Measurements from ENCODE around the gene MRPL16. TPM values are rescaled to one million over a fixed set of nuclear protein-coding genes. Genes with fewer than 3 reads are reported as not detected.

Gene MRPL16
- total RNA-seq, 4 donors from 2014 or later: 47.9 to 58.6 (median 52.1) TPM

DNA sequence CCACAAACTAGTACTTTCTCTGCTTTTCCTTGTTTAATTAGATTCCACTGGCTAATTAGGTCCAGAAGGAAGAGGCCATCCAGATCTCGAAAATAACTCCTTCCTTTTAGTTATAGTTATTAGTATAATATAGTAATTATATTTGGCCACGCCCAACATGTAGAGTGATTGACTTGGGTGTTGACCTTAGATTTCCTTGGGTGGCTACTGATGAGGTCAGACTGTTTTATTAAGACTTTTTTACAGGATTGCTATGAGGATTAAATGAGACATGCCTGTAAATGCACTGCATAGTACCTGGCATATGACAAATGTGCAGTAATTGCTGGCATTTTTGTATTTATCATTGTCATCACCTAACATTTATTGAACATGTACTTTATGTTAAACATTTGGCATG is 28.5 kb downstream of the MRPL16 start:
- no peak overlapping the region for H3K27ac ChIP-seq (replicated peaks in 1 of 4)
- no peak for TF ChIP-seq EP300 (IDR thresholded peaks at IDR 0.05)
- TF ChIP-seq, protein P1, sequence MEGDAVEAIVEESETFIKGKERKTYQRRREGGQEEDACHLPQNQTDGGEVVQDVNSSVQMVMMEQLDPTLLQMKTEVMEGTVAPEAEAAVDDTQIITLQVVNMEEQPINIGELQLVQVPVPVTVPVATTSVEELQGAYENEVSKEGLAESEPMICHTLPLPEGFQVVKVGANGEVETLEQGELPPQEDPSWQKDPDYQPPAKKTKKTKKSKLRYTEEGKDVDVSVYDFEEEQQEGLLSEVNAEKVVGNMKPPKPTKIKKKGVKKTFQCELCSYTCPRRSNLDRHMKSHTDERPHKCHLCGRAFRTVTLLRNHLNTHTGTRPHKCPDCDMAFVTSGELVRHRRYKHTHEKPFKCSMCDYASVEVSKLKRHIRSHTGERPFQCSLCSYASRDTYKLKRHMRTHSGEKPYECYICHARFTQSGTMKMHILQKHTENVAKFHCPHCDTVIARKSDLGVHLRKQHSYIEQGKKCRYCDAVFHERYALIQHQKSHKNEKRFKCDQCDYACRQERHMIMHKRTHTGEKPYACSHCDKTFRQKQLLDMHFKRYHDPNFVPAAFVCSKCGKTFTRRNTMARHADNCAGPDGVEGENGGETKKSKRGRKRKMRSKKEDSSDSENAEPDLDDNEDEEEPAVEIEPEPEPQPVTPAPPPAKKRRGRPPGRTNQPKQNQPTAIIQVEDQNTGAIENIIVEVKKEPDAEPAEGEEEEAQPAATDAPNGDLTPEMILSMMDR (IDR thresholded peaks at IDR 0.05): no peak
- TF ChIP-seq POLR2AphosphoS5 (IDR thresholded peaks at IDR 0.05): no peak
- TF ChIP-seq POLR2A (IDR thresholded peaks at IDR 0.05; ENCODE audit: low read depth): no peak
- H3K4me1 ChIP-seq: peaks cover 0 to 11% (median 8%) of the 10 kb centered on the region in 4 donors
- no peaks in the 10 kb centered on the region for H3K27me3 ChIP-seq
- H3K36me3 ChIP-seq: peaks cover 0 to 29% (median 11%) of the 10 kb centered on the region in 4 donors
- H3K9me3 ChIP-seq: no peaks in the 10 kb centered on the region
- intact Hi-C loops (cut with DNase I): no loop called here
- no peak overlapping the region for H3K4me3 ChIP-seq
- 82% methylated on average over 2 of the region's 2 CpGs for WGBS
- no peak for DNase-seq (ENCODE audit: extremely low spot score)

DNA sequence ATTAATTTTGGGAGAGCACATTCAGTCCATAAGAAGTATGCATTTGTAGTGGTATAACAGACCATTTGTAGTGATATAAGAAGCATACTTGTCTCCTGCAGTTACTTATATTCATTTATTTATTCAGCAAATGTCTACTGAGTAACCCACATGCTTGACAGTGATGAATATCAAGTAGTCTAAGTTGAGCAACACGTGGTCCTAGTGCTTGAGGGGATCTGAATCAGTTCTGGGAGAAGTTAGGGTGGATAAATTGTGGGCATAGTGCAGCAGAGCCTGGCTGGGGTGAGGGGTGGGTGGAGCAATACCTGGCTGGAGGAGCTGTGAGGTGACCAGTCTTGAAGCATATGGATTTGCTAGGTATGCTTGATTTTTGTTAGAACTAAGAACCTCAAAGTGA is 31.1 kb downstream of the MRPL16 start:
- DNase-seq (ENCODE audit: extremely low spot score): no peak
- Histone ChIP-seq H3K36me3 (peaks cover 0 to 43% (median 15%) of the 10 kb centered on the region in 4 donors), H3K9me3 (no peaks in the 10 kb centered on the region), H3K4me1 (peaks cover 0 to 6% (median 0%) of the 10 kb centered on the region in 4 donors), H3K27ac (replicated peaks in 1 of 4) (no peak overlapping the region), H3K4me3 (no peak overlapping the region), H3K27me3 (no peaks in the 10 kb centered on the region)
- no peak for TF ChIP-seq POLR2AphosphoS5 (IDR thresholded peaks at IDR 0.05)
- intact Hi-C loops (cut with DNase I): no loop called here
- 38% methylated on average over 1 of the region's 1 CpG for WGBS

DNA sequence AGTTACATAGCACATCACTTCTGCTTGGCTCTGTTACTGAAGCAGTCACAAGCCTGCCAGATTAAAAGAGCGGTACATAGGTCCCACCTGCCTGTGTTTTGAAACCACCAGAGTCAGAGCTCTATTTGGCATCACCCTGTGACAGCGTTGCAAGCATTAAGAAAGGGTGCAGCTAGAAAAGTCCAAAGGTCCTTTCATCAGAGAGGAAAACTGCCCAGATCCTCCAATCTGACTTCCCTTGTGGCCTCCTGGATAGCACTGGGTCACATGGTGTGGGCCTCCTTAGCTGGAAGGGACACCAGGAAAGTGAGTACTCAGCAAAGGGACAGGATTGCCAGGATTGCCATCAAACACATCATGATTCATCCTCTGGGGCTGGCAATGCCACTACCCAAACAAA is 32.5 kb downstream of the MRPL16 start:
- H3K4me1 ChIP-seq: peaks cover 0 to 6% (median 0%) of the 10 kb centered on the region in 4 donors
- intact Hi-C loops (cut with DNase I): no loop called here

DNA sequence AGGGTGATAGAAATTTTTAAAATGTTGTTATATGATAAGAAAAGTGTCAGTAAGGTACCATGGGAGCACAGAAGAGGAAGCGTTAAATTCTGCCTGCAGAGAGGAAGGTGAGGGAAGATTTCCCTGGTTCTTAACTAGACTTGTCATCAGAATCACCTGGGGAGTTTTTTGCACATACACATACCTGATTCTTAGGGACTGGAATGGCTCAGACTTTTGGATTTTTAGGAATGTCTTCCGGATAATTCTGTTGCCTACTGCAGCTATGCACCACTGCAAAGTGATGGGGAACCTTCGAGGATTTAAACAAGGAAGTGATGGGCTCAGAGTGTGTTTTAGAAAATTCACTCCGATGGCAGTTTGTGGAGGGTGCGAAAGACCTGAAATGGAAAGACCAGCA is 33.5 kb downstream of the MRPL16 start:
- Histone ChIP-seq H3K9me3 (no peaks in the 10 kb centered on the region), H3K4me3 (no peak overlapping the region), H3K27ac (replicated peaks in 1 of 4) (no peak overlapping the region), H3K36me3 (peaks cover 7 to 60% (median 25%) of the 10 kb centered on the region in 4 donors), H3K4me1 (peaks cover 0 to 6% (median under 1%) of the 10 kb centered on the region in 4 donors), H3K27me3 (no peaks in the 10 kb centered on the region)
- no peak for DNase-seq (ENCODE audit: extremely low spot score)
- no peak for TF ChIP-seq POLR2A (IDR thresholded peaks at IDR 0.05; ENCODE audit: low read depth)
- TF ChIP-seq, protein P1 (IDR thresholded peaks at IDR 0.05): no peak
- TF ChIP-seq POLR2AphosphoS5 (IDR thresholded peaks at IDR 0.05): no peak
- no peak for TF ChIP-seq EP300 (IDR thresholded peaks at IDR 0.05)
- WGBS: 98% methylated on average over 5 of the region's 5 CpGs
- intact Hi-C loops (cut with DNase I): no loop called here

More for the DNA sequence above, 32.5 kb downstream of the MRPL16 start:
- H3K4me3 ChIP-seq: no peak overlapping the region
- no peaks in the 10 kb centered on the region for H3K27me3 ChIP-seq
- TF ChIP-seq EP300 (IDR thresholded peaks at IDR 0.05): no peak
- TF ChIP-seq, protein P1 (IDR thresholded peaks at IDR 0.05): no peak
- TF ChIP-seq POLR2A (IDR thresholded peaks at IDR 0.05; ENCODE audit: low read depth): no peak
- peaks cover 7 to 56% (median 24%) of the 10 kb centered on the region in 4 donors for H3K36me3 ChIP-seq
- 88% methylated on average over 1 of the region's 2 CpGs for WGBS
- DNase-seq (ENCODE audit: extremely low spot score): no peak
- no peak overlapping the region for H3K27ac ChIP-seq (replicated peaks in 1 of 4)
- H3K9me3 ChIP-seq: no peaks in the 10 kb centered on the region

DNA sequence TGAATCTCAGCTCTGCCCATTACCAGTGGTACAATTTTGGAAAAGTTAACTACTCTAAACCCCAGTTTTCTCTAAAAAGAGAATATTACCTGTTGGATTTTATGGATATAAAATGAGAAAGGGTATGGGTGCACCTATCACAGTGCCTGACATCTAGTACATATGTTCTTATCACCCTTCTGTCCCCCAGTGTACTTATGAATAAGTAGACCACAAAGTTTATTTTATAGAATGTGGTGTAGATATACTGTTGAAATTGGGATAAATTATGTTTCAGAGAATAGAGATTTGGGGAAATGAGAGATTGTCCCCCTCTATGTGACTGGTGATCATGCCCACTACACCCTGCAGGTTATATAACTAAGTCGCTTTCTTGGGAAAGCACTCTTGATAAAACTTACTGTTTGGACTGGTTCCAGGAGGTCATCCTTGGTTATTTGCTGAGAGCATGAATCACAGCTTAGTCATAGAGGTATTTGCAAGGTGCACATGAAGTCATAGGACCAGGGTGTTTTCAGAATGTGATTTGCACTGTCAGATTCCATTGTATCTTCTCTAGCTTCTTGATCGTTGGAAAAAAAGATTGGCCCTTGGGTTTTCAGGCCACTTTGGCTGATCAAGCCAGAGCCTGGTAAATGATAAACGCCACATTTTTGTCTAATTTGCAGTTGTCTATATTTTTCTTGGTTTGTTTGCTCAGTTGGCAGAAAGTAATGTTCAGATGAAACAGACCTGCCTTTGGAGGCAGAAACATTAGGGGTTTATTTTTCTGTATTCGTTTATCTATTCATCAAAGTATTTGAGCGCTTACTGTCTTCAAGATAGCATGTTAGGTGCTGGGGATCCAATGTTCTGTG is 34.1 kb downstream of the MRPL16 start:
- WGBS: 76% methylated on average over 5 of the region's 5 CpGs
- TF ChIP-seq, protein P1 (IDR thresholded peaks at IDR 0.05): no peak
- TF ChIP-seq EP300 (IDR thresholded peaks at IDR 0.05) (no peak), POLR2AphosphoS5 (IDR thresholded peaks at IDR 0.05) (no peak), POLR2A (IDR thresholded peaks at IDR 0.05; ENCODE audit: low read depth) (no peak)
- no peak overlapping the region for H3K4me3 ChIP-seq
- H3K4me1 ChIP-seq: peaks cover 5 to 8% (median 5%) of the 10 kb centered on the region in 4 donors
- H3K27me3 ChIP-seq: no peaks in the 10 kb centered on the region
- no peak overlapping the region for H3K27ac ChIP-seq (replicated peaks in 1 of 4)
- intact Hi-C loops (cut with DNase I): no loop called here
- no peaks in the 10 kb centered on the region for H3K9me3 ChIP-seq
- DNase-seq (ENCODE audit: extremely low spot score): no peak
- peaks cover 7 to 60% (median 25%) of the 10 kb centered on the region in 4 donors for H3K36me3 ChIP-seq

Data from esophagus muscularis mucosa (tissue), 4 donors.